CD14-positive monocyte (primary cell): ENCODE data around the gene CNIH3. TPM values are rescaled to one million over a fixed set of nuclear protein-coding genes. Genes with fewer than 3 reads are reported as not detected.

Experiments
- DNase-seq, 3 donors: peaks; one replicate each; pipeline ENCODE4 v3.0.0-alpha.2; 2011 to 2022
- H2AFZ ChIP-seq: 2 replicates; pipeline ENCODE4 v1.6.0; 2012; ENCODE audit warnings: mild to moderate bottlenecking, low read depth, low read length, inconsistent platforms; ENCODE audit not compliant: insufficient read depth, poor library complexity, severe bottlenecking
- H3K27ac ChIP-seq, 2 donors: 1 replicate in 1 of 2; 2 replicates in 1 of 2; pipeline ENCODE4 v1.5.1; 2012 to 2013; ENCODE audit warnings: low read length in 2 of 2, control low read depth in 1 of 2, inconsistent platforms in 1 of 2, low read depth in 1 of 2, mild to moderate bottlenecking in 1 of 2
- H3K27me3 ChIP-seq, 2 donors: one replicate each; pipeline versions ENCODE4 v1.6.0 to v1.6.1; 2011 to 2013; ENCODE audit warnings: low read length in 2 of 2; ENCODE audit not compliant: control insufficient read depth in 2 of 2, insufficient read depth in 2 of 2
- H3K36me3 ChIP-seq, 2 donors: replicated peaks in 1 of 2; 1 replicate in 1 of 2; 2 replicates in 1 of 2; pipeline versions ENCODE4 v1.5.1 to v1.6.1; 2012 to 2013; ENCODE audit warnings: low read length in 2 of 2, control low read depth in 1 of 2, inconsistent platforms in 1 of 2, mild to moderate bottlenecking in 1 of 2; ENCODE audit not compliant: insufficient read depth in 2 of 2, control insufficient read depth in 1 of 2
- H3K4me1 ChIP-seq, 2 donors: 1 replicate in 1 of 2; 2 replicates in 1 of 2; pipeline versions ENCODE4 v1.5.1 to v1.6.1; 2012 to 2013; ENCODE audit warnings: low read length in 2 of 2, control low read depth in 1 of 2, inconsistent platforms in 1 of 2, mild to moderate bottlenecking in 1 of 2, moderate library complexity in 1 of 2; ENCODE audit not compliant: insufficient read depth in 2 of 2, control insufficient read depth in 1 of 2
- H3K4me2 ChIP-seq: replicated peaks from 2 replicates; pipeline ENCODE3; 2012; ENCODE audit warnings: low read length, moderate library complexity, mild to moderate bottlenecking; ENCODE audit not compliant: poor library complexity, severe bottlenecking; ENCODE audit errors: extremely low read depth
- H3K4me3 ChIP-seq, 3 experiments: fragments of 200-600 bp in 1 of 3; sonication (generic) in 1 of 3; replicated peaks in 1 of 3; 1 replicate in 2 of 3; 2 replicates in 1 of 3; pipeline ENCODE4 v1.5.1; 2011 to 2013; ENCODE audit warnings: low read length in 3 of 3, mild to moderate bottlenecking in 3 of 3, control low read depth in 2 of 3, low read depth in 2 of 3, inconsistent platforms in 1 of 3, moderate library complexity in 1 of 3
- H3K79me2 ChIP-seq: 2 replicates; pipeline ENCODE4 v1.6.0; 2012; ENCODE audit warnings: mild to moderate bottlenecking, control low read depth, inconsistent platforms, low read length, moderate library complexity; ENCODE audit not compliant: insufficient read depth
- H3K9ac ChIP-seq: 2 replicates; pipeline ENCODE4 v1.6.0; 2017; ENCODE audit warnings: low read length, mild to moderate bottlenecking; ENCODE audit not compliant: insufficient read depth, poor library complexity, severe bottlenecking
- H3K9me3 ChIP-seq, 2 donors: replicated peaks in 1 of 2; 1 replicate in 1 of 2; 2 replicates in 1 of 2; pipeline versions ENCODE4 v1.5.1 to v1.6.1; 2012 to 2013; ENCODE audit warnings: low read length in 2 of 2, control low read depth in 1 of 2; ENCODE audit not compliant: control insufficient read depth in 1 of 2, insufficient read depth in 1 of 2
- H4K20me1 ChIP-seq: 2 replicates; pipeline ENCODE4 v1.6.0; 2012; ENCODE audit warnings: mild to moderate bottlenecking, low read length, control low read depth, moderate library complexity; ENCODE audit not compliant: insufficient read depth
- H3K27ac Mint-ChIP-seq, 7 donors: one replicate each; pipeline ENCODE4 v1.8.0; 2020; ENCODE audit warnings: mild to moderate bottlenecking in 7 of 7, mixed read lengths in 7 of 7, moderate library complexity in 6 of 7, inconsistent platforms in 2 of 7
- H3K27me3 Mint-ChIP-seq, 3 donors: one replicate each; pipeline ENCODE4 v1.8.0; 2021 to 2022; ENCODE audit warnings: low read depth in 3 of 3, mild to moderate bottlenecking in 3 of 3, mixed read lengths in 3 of 3, moderate library complexity in 3 of 3, inconsistent platforms in 1 of 3
- H3K36me3 Mint-ChIP-seq, 2 donors: one replicate each; pipeline ENCODE4 v1.8.0; 2020; ENCODE audit warnings: mixed read lengths in 2 of 2, inconsistent platforms in 1 of 2, mild to moderate bottlenecking in 1 of 2
- H3K4me1 Mint-ChIP-seq: one replicate; pipeline ENCODE4 v1.8.0; 2020; ENCODE audit warnings: mild to moderate bottlenecking, mixed read lengths
- H3K4me3 Mint-ChIP-seq, 2 donors: one replicate each; pipeline ENCODE4 v1.8.0; 2020; ENCODE audit warnings: mild to moderate bottlenecking in 2 of 2, mixed read lengths in 2 of 2, moderate library complexity in 1 of 2
- H3K9me3 Mint-ChIP-seq, 7 donors: one replicate each; pipeline ENCODE4 v1.8.0; 2020 to 2022; ENCODE audit warnings: mixed read lengths in 7 of 7, mild to moderate bottlenecking in 6 of 7, moderate library complexity in 6 of 7, inconsistent platforms in 2 of 7
- CTCF ChIP-seq: fragments of 200-600 bp; IDR thresholded peaks from one replicate; pipeline ENCODE4 v1.8.0; 2022; ENCODE audit warnings: antibody characterized with exemption, mild to moderate bottlenecking
- WGBS: methylation state at CpG from one replicate; pipeline ENCODE4 v1.1.5; 2013; ENCODE audit warnings: missing lambda C conversion rate; ENCODE audit not compliant: insufficient coverage; 5-methylcytosine and 5-hydroxymethylcytosine counted together
- intact Hi-C, 2 donors: fragments of 100-400 bp; cut with micrococcal nuclease; formaldehyde crosslinking; loops; one replicate each; pipeline versions ENCODE4 v1.15.0 to v1.15.1; 2023
- polyA plus RNA-seq, 3 donors: library from polyadenylated mRNA; depleted of rRNA in 1 of 3; unstranded in 2 of 3; stranded (reverse) in 1 of 3; fragments of 300-500 nt in 2 of 3; fragments of >200 nt in 1 of 3; fragmentation: Illumina TruSeq in 2 of 3; gene quantifications; 1 replicate in 2 of 3; 2 replicates in 1 of 3; pipeline ENCODE4 v1.2.3, GENCODE V29; 2012 to 2021

CNIH3 gene
- polyA plus RNA-seq, 3 donors, result 0.37 TPM; not detected in 2

- Mint-ChIP-seq H3K27me3 (peaks cover 0 to 2% (median 1%) of the 10 kb centered on the region in 3 donors), H3K27ac (no peak overlapping the region), H3K4me3 (no peak overlapping the region), H3K9me3 (peaks cover 0 to 6% (median 2%) of the 10 kb centered on the region in 7 donors), H3K36me3 (no peaks in the 10 kb centered on the region), H3K4me1 (peaks cover 9% of the 10 kb centered on the region)
- Histone ChIP-seq H3K4me2 (no peak overlapping the region), H4K20me1 (no peaks in the 10 kb centered on the region), H3K27me3 (no peaks in the 10 kb centered on the region), H3K27ac (no peak overlapping the region), H3K9me3 (no peaks in the 10 kb centered on the region), H3K9ac (no peak overlapping the region), H2AFZ (no peak overlapping the region), H3K79me2 (no peaks in the 10 kb centered on the region), H3K4me1 (peaks cover 0 to 4% of the 10 kb centered on the region in 2 donors), H3K4me3 (no peak overlapping the region), H3K36me3 (no peaks in the 10 kb centered on the region)
- intact Hi-C loops, result no loop called here
- DNase-seq, result no peak
- TF ChIP-seq CTCF, result no peak
Observed at GRCh38 chr1:224779536-224779935, 163.4 kb downstream of the CNIH3 start.

- peaks cover 0 to 6% (median 2%) of the 10 kb centered on the region in 7 donors for H3K9me3 Mint-ChIP-seq
- H3K36me3 ChIP-seq, result no peaks in the 10 kb centered on the region
- H3K9ac ChIP-seq, result no peak overlapping the region
Observed at GRCh38 chr1:224780736-224781135, 164.6 kb downstream of the CNIH3 start.

More at GRCh38 chr1:224780736-224781135, 164.6 kb downstream of the CNIH3 start:
- no peaks in the 10 kb centered on the region for H4K20me1 ChIP-seq
- no peak overlapping the region for H3K4me2 ChIP-seq
- H2AFZ ChIP-seq, result no peak overlapping the region
- H3K36me3 Mint-ChIP-seq, result no peaks in the 10 kb centered on the region
- H3K4me1 Mint-ChIP-seq, result peaks cover 12% of the 10 kb centered on the region
- H3K27me3 ChIP-seq, result no peaks in the 10 kb centered on the region
- H3K4me1 ChIP-seq, result peaks cover 0 to 4% of the 10 kb centered on the region in 2 donors
- WGBS, result 95% methylated on average over 5 of the region's 5 CpGs
- no peak for DNase-seq
- intact Hi-C loops, result no loop called here
- H3K27me3 Mint-ChIP-seq, result peaks cover 0 to 2% (median 1%) of the 10 kb centered on the region in 3 donors
- H3K27ac ChIP-seq, result no peak overlapping the region
- no peak overlapping the region for H3K4me3 ChIP-seq
- no peak overlapping the region for H3K27ac Mint-ChIP-seq
- TF ChIP-seq CTCF, result no peak
- no peaks in the 10 kb centered on the region for H3K79me2 ChIP-seq
- no peaks in the 10 kb centered on the region for H3K9me3 ChIP-seq
- no peak overlapping the region for H3K4me3 Mint-ChIP-seq
